Measurements from ENCODE around the gene ARL16. TPM values are rescaled to one million over a fixed set of nuclear protein-coding genes. Genes with fewer than 3 reads are reported as not detected.

Gene ARL16
- total and polyA plus RNA-seq, 2 of the 8 experiments (the other 6 are each of a cell fraction or from before 2014, with no cell fraction given) = 37.0 to 60.8 TPM

DNA sequence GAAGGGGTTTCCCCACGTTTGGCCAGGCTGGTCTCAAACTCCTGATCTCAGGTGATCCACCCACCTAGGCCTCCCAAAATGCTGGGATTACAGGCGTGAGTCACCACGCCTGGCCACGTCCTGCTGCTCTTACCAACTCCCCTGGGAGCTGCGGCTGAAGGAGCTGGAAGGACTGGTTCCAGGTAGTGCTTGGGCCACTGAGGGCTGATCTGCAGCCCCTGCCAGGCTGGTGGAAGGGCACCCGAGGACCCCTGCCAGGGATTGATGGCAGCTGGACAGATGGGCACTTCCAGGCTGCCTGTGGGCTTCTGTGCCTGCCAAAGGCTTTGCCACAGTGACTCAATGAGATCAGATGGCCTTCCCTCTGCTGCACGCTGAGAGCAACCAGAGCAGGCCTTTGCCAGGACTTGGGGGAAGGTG is 19.5 kb downstream of the ARL16 start (continued):
- TF ChIP-seq, protein P1, sequence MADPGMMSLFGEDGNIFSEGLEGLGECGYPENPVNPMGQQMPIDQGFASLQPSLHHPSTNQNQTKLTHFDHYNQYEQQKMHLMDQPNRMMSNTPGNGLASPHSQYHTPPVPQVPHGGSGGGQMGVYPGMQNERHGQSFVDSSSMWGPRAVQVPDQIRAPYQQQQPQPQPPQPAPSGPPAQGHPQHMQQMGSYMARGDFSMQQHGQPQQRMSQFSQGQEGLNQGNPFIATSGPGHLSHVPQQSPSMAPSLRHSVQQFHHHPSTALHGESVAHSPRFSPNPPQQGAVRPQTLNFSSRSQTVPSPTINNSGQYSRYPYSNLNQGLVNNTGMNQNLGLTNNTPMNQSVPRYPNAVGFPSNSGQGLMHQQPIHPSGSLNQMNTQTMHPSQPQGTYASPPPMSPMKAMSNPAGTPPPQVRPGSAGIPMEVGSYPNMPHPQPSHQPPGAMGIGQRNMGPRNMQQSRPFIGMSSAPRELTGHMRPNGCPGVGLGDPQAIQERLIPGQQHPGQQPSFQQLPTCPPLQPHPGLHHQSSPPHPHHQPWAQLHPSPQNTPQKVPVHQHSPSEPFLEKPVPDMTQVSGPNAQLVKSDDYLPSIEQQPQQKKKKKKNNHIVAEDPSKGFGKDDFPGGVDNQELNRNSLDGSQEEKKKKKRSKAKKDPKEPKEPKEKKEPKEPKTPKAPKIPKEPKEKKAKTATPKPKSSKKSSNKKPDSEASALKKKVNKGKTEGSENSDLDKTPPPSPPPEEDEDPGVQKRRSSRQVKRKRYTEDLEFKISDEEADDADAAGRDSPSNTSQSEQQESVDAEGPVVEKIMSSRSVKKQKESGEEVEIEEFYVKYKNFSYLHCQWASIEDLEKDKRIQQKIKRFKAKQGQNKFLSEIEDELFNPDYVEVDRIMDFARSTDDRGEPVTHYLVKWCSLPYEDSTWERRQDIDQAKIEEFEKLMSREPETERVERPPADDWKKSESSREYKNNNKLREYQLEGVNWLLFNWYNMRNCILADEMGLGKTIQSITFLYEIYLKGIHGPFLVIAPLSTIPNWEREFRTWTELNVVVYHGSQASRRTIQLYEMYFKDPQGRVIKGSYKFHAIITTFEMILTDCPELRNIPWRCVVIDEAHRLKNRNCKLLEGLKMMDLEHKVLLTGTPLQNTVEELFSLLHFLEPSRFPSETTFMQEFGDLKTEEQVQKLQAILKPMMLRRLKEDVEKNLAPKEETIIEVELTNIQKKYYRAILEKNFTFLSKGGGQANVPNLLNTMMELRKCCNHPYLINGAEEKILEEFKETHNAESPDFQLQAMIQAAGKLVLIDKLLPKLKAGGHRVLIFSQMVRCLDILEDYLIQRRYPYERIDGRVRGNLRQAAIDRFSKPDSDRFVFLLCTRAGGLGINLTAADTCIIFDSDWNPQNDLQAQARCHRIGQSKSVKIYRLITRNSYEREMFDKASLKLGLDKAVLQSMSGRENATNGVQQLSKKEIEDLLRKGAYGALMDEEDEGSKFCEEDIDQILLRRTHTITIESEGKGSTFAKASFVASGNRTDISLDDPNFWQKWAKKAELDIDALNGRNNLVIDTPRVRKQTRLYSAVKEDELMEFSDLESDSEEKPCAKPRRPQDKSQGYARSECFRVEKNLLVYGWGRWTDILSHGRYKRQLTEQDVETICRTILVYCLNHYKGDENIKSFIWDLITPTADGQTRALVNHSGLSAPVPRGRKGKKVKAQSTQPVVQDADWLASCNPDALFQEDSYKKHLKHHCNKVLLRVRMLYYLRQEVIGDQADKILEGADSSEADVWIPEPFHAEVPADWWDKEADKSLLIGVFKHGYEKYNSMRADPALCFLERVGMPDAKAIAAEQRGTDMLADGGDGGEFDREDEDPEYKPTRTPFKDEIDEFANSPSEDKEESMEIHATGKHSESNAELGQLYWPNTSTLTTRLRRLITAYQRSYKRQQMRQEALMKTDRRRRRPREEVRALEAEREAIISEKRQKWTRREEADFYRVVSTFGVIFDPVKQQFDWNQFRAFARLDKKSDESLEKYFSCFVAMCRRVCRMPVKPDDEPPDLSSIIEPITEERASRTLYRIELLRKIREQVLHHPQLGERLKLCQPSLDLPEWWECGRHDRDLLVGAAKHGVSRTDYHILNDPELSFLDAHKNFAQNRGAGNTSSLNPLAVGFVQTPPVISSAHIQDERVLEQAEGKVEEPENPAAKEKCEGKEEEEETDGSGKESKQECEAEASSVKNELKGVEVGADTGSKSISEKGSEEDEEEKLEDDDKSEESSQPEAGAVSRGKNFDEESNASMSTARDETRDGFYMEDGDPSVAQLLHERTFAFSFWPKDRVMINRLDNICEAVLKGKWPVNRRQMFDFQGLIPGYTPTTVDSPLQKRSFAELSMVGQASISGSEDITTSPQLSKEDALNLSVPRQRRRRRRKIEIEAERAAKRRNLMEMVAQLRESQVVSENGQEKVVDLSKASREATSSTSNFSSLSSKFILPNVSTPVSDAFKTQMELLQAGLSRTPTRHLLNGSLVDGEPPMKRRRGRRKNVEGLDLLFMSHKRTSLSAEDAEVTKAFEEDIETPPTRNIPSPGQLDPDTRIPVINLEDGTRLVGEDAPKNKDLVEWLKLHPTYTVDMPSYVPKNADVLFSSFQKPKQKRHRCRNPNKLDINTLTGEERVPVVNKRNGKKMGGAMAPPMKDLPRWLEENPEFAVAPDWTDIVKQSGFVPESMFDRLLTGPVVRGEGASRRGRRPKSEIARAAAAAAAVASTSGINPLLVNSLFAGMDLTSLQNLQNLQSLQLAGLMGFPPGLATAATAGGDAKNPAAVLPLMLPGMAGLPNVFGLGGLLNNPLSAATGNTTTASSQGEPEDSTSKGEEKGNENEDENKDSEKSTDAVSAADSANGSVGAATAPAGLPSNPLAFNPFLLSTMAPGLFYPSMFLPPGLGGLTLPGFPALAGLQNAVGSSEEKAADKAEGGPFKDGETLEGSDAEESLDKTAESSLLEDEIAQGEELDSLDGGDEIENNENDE (IDR thresholded peaks at IDR 0.05; ENCODE audit: insufficient replicate concordance, low read length) = no peak
- TF ChIP-seq POLR2A (IDR thresholded peaks at IDR 0.05; ENCODE audit: control extremely low read depth in 1 of 2, low read depth in 2 of 2, low read length in 2 of 2) = no peak
- no peak for TF ChIP-seq JUN (IDR thresholded peaks at IDR 0.05; ENCODE audit: low read depth, low read length)
- TF ChIP-seq TCF12 (IDR thresholded peaks at IDR 0.05; ENCODE audit: low read depth, low read length) = no peak
- no peak for TF ChIP-seq TAF7 (optimal IDR thresholded peaks at IDR 0.05; ENCODE audit: borderline replicate concordance, low read depth, low read length)
- TF ChIP-seq BRCA1 (IDR thresholded peaks at IDR 0.05; ENCODE audit: low read depth, low read length) = no peak
